Activated gamma-delta T cell treated with anti-CD3 and anti-CD28 coated beads, Interleukin-2, amount 50 U/mL, for 16 hours (primary cell): ENCODE data around the gene RHCG.
"Not testable (repeated sequence)": the region's sequence is repeated elsewhere in the genome, so short reads cannot be mapped to it uniquely, and the experiment has no call there.

Experiments
- DNase-seq: peaks from one replicate; pipeline ENCODE4 v3.0.0-alpha.2; 2020; ENCODE audit warnings: low read depth

RHCG gene

DNA sequence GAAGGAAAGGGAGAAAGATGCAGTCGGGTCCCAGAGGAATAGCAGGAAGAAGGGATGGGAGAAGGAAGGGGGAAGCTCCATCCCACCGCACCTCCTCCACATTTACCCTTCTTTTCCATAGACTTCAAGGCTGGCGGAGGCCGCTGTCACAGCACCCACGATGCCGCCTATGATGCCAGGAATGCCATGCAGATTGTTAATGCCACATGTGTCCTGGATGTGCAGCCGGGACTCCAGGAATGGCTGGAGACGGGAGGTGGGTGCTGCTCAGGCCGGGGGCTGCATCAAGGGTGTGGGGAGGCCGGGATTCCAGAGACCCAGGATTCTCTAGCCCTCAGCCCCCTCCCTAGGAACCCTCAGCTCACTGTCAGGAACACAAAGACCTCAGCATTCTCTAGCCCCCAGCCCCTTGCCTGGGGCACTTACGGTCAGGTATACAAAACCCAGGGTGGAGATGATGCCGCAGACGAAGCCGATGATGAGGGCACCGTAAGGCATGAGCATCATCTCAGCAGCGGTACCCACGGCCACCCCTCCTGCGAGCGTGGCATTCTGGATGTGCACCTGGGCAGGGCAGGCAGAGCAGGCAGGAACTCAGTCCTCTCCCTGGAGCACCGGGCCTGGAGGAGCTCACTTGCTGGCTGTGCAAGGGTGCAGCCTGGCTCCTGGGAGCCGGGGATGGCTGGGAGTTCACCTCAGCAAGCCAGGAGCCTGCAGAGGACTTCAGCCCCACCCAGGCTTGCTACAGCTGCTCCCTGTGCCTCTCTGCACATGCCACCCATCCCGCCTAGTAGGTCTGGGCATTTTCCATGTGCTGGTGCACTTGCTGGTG lies 18.8 kb downstream of the RHCG start:
- DNase-seq, result no peak

DNA sequence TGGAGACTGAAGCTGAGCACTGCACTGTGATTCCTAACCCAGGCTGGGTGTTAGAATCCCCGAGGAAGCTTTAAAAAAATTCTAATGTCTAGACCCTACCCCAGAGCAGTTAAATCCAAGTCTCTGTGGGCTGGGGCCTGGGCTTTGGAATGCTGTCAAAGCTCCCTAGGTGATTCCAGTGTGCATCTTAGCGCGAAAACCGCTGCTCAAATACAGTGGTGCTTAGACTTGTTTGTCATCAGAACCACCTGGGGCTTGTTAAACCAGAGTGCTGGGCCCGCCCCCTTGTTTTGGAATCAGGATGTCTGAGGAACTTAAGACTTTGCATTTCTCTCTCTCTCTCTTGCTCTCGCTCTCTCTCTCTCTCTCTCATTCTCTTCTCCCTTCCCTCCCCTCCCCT lies 20.7 kb downstream of the RHCG start:
- no peak for DNase-seq

DNA sequence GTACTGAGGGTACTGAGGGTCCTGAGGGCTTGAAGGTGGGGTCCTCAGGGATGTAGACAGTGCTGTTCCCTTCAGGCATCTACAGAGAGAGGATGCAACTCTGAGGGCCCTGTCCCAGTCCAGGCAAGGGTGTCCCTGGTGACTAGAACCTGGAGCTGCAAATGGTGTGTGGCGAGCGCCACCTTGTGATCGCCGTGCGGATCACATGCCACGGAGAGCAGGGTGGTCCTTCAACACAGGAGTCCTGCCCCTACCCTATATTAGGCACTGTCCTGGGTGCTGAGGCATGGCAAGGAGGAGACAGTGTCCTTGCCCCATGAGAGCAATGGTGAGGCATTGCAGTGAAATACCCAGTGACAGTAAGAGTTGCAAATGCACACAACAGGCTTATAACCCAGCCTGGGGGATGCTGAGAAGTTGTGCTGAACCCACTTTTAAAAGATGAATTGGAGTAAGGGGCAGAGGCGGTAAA lies 23.6 kb downstream of the RHCG start:
- DNase-seq, result no peak

DNA sequence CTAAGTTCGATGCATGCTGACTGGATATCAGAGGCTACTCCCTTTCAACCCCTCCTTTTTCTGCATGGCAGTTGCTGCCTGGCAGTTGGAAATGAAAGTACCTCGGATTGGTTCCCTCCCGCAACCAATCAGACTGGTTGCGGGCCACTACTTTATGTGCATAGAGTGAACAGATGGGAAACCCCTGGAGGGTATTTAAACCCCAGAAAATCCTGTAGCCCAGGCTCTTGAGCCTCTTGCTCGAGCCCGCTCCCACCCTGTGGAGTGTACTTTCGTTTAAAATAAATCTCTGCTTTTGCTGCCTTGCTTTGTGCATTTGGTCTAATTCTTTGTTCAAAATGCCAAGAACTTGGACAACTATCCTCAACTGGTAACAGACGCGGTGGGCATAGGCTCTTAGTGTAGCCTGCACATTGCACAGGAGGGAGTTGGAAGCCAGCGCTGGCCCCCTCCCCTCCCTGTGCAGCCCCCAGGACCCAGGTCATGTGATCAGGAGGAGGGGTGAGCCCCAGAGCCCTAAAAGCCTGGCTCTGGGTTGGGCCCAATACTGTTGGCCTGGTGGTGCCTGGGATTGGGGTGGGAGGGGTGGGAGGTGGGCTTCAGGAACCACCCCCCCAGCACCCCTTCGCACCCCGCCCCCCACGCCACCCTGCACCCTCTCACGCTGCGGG lies 26.8 kb downstream of the RHCG start:
- no peak for DNase-seq

DNA sequence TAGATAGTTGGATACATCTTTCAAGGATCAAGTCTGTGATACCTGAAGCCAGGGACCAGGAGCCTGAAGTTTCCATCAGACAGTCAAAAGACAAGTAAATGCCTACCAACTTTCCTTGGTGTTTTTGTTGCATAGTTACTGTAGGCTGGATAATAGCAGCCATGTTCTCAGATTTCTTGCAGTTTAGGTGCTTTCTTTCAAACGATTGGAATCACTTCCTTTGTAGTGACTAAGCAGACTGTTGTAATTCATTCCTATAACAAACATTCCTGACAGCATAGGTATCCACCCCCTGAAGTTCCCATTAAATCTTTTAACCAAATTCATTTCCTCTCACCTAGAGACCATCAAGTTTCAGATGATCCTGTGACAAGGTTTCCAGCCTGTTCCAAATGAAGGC lies 27.6 kb downstream of the RHCG start:
- not testable (repeated sequence) for DNase-seq

DNA sequence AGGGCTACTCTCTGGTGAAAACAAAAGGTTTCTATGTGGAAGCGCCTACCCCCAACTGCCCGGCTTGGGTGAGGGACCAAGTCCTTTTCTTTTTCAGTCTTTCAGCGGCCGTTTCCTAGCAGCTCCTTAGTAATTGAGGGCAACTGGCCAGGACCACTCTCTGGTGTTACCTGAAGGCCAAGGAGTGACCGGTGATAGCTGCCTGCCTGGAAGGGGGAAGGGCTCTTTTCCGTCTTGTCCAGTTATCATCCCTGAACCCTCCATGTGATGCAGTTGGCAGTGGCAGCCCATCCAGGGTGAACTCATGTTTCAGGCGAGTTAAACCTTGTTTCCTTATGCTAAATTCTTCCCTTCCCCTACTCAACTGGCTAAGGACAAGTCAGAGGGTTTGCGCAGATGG lies 33.3 kb downstream of the RHCG start:
- no peak for DNase-seq

DNA sequence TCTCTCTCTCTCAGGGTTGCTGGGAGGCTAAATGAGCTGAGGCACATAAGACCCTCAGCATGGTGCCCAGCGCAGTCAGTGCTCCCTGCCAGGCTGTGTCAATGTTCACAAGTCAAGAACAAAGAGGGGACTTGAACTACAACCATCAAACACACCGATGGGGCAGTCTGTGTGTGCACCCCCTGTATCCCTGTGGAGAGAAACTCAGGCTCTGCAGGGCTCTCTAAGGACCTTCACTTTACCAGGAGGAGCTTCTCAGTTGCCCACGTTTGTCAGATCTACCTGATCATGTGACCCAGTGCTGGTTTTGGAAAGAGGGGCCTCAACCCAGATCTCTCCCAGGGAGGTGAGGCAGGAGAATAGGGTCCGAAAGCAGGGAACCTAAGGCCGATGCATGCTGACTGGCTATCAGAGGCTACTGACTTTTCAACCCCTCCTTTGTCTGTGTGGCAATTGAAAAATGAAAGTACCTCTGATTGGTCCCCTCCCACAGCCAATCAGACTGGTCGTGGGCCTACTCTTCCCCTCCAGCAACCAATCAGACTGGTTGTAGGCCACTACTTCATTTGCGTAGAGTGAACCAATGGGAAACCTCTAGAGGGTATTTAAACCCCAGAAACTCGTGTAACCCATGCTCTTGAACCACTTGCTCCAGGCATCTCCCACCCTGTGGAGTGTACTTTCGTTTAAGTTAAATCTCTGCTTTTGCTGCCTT lies 34.0 kb downstream of the RHCG start:
- DNase-seq, result no peak

DNA sequence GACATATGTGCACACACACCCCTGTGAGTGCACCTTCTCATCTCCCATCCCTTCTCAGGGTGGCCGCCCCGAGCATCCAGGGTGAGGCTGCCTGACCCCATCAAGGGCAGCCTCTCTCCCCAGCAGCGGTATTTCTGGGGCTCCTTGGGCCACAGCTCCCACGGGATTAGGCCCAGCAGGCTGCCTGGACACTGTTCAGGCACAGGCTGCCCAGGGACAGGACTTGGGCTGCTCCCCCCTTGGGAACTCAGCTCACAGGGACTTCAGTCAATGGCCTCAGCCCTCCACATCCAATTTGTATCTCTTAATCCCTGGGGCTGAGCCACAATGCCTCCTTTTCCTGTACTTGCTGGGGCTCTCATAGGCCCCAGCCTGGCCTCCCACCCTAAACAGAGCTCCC lies 35.0 kb downstream of the RHCG start:
- DNase-seq, result no peak

DNA sequence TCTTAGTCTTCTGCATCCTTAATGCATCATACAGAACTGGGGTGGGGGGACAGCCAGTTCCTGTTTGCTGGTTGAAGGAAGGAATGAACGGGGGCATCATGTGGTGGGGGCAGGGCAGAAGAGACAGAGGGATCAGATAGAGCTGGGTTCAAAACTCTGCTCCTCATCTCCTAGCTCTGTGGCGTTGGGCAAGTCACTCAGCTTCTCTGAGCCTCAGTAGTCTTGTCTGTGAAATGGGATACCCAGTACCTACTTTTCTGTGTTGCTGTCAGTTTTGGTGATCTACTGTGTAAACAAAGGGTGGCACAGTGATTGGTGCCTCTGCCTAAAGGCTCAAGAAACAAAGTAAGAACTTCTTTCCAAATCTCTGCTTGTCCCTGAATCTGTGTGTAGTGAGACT lies 36.3 kb downstream of the RHCG start:
- no peak for DNase-seq

DNA sequence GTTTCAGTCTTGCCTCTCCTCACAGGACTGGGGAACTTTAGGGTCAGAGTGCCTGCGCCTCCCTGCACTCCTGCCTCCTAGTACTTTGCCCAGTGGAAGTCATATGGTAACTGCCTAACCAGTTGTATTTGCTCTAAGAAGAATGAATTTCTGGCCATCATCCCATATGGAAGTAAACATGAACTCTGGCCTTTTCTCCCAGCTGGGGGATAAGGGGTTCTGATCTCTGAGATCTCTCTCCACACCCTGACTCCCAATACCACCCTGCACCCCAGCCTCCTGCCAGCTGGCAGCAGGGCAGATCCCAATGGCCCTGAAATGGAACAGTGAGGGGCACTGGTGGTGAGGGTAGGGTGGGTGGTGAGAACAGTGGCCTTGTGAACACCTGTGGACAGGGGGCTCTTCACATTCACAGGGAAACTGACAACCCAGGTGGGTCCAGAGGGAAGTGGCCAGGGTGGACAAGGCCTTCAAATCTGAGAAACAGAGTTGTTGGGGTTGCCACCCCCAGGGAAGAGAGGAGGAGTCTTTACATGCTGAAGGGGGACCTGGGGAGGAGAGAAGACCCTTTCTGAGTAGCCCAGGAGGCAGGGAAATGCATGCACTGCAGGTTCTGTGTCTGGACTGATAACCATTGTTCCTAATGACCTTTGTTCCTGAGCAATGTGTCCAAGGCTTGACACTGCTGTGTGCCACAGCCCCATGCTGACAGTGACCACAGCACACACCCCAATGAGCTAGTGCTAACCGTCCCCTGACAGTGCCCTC lies 36.9 kb downstream of the RHCG start:
- DNase-seq, result no peak

DNA sequence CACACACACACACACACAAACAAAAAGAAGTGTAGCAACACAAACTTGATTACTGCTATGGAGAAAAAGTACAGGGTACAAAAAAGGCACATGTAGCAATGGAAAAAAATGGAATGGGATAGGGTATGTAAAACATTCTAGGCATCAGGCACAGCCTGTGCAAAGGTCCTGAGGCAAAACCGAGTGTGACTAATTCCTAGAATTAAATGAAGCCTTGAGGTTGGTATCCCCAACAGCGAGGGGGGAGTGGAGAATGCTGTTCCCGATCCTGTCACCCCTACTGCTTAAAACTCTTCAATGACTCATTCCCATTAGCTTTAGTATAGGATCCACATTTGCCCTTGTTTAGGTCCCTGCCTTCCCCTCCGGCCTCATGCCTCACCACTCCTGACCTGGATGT lies 37.9 kb downstream of the RHCG start:
- DNase-seq, result no peak

DNA sequence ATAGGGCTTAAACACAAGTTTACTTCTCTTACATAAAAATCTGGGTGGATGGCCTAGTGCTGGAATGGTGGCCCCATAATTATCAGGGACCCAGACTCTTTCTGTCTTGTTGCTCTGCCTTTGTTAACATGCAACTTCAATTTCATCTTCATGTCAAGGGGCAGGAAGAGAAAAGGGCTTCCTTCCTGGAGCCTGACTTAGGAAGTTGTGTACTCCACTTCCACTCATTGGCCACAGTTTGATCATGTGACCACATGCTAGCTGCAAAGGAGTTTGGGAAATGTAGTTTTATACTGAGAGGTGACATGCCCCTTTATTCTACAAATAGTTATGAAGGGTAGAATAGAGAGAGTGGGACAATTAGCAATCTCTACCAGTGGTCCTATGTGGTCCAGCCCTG lies 39.3 kb downstream of the RHCG start:
- no peak for DNase-seq

DNA sequence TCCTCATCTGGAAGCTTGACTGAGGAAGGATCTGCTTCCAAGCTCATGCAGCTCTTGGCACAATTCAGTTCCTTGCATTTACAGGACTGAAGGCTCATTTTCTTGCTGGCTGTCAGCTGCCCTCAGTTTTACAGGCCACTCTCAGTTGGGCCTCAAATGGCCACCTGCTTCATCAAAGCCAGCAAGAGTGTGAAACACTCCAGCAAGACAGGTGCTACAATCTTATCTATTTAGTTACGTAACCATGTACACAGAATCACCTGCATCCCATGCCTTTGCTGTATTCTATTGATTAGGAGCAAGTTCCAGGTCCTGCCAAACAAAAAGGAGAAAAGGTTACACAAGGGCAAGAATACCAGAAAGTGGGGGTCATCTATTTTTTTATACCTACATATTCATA lies 40.8 kb downstream of the RHCG start:
- no peak for DNase-seq

DNA sequence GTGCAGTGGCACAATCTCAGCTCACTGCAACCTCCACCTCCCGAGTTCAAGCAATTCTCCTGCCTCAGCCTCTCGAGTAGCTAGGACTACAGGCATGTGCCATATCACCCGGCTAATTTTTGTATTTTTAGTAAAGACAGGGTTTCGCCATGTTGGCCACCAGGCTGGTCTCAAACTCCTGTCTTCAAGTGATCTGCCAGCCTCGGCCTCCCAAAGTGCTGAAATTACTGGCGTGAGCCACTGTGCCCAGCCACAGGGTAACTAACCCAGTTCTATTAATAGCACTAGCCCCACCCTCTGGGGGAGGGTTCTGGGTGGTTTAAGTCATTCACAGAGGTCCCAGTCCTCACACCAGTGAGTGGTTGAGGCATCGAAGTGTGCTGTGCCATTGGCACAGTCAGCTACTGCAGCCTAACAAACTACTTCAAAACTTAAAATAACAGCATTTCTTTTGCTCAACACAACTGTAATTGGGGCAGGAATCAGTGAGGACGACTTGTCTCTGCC lies 44.0 kb downstream of the RHCG start:
- DNase-seq, result no peak

DNA sequence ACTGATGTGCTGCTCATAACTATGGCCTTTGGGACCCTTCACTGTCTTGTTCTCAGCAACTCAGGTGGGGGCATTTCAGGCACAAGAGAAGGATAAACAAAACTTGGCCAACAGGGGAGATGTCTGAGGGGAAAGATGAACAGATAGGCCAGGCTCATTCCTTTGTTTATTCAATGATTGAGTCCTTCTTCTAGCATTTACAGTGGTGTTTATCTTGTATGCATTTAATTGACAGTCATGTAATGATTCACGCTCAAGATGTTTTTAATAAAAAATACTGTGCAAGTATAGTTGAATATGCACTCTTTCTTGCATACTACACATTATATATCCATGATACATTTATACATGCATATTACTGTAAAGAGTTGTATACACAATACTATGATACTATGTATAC lies 44.5 kb downstream of the RHCG start:
- no peak for DNase-seq

DNA sequence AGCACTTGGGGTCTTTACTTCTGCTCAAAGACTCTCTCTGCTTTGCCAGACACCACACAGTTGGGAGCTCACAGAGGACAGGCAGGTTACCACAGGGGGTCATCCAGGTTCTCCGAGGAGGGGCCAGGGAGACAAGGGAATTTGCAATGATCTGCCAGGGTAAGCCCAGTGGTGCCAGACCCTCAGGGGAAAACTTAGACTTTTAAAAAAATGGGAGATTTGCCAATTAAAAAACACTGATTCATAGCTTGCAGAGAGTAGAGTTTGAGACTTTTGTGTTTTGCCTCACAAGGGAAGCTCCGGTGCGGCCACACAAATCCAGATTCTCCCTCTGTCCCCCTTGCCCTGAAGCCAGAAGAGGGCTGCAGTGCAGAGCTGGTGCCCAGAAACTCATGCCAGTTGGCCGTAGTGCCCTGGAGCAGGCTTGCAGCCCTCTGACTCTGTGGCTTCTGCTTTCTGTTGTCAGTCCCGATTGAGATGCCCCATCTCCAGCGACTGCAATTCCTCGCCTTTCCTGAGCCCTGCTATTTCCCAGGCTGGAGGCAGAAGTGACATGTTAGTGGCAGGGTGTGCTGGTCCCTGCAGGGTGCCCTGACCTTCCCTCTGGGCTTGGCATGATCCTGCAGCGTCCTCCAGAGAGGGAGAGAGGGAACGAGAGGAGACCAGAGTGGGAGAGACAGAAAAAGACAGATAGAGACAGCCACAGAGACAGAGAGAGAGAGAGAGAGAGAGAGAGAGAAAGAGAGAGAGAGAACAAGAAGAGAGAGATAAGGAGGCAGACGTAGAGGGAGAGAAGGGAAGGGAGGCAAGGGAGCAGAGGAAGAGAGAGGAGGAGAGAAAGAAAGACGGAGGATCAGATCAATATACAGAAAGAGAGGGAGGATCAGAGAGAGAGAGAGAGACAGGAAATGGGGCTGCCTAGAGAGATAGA lies 46.0 kb downstream of the RHCG start:
- DNase-seq, result no peak

DNA sequence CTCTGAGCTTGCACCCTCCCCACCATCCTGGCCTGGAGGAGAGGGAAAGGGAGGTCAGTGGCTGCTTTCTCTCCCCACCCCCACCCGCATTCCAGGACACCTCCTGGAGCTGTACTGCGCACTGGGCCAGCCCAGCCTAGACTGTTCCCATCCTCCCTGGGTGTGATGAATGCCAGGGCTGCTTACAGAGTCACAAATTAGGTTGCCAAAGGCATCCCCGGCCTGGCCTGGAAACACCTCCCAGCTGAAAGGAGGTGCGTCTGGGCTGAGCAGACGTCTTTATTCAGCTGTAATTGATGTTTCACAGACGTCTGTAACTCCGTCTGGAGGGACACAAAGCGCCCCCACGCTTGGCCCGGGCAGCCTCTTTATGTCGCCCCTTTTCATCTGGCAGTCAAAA lies 47.6 kb downstream of the RHCG start:
- DNase-seq, result no peak

DNA sequence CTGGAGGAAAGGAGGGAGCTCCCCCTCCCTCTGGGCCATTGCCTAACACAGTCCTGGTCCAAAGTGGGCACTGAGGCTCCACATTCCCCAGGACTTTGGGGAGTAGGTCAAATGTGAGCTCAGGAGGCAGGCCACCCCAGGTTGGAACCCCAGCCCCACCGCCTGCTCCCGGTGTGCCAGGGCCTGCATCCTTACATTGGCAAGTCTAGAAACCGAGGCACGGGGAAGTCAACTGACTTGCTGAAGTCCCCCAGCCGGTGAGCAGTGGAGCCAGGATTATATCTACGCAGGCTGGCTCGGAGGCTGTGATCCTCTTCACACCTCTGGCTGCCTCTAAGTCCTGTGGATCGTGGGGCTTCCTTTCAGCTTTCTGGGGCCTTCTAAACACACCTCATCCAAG lies 48.7 kb downstream of the RHCG start:
- DNase-seq, result no peak

DNA sequence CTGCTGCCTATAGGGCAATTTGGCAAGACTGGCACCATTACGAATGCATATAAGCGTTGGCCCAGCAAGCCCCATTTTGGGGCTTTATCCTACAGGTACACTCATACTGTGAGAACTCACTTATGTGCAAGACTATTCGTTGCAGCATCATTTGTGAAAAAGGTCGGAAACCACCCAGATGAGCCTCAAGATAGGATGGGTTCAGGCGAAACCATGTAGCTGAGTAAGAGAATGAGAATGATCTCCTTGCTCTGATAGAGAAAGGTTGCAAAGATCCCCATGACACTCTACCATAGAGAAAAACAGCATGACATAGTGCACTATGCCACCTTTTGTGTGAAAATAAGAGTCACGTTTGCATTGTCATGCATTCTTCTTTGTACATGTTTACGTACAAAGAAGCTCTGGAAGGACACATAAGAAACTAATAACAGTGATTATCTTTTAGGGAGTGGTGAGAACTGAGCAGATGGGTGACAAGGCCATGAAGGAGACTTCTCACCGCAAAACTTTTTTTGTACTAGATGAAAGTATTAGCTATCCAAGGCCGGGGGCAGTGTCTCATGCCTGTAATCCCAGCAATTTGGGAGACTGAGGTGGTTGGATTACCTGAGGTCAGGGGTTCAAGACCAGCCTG lies 50.0 kb downstream of the RHCG start:
- DNase-seq, result no peak

DNA sequence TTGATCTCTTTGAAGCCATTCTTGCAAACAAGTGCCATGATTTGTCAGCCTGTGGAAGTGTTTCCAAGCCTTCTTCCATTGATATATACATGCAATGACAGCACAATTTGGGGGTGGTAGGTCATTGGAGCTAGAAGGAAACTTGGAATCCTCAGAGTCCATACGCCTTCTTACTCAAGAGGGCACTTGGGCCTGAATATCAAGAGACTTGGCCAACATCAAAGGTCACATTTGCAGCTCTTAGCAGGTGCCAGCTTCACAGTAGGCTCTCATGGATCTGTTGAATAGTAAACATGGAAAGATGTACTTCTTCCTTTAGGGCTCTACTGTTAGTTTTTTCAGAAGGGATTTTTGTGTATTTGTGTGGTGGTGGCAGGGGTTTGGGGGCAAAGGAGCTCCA lies 50.9 kb downstream of the RHCG start:
- no peak for DNase-seq
